ENCODE data around the gene XRN1.

GRCh38 chr3:142429582-142429981 is 18.3 kb downstream of the XRN1 start:
- TF ChIP-seq CTCF (IDR thresholded peaks at IDR 0.05): no peak
- no peak for TF ChIP-seq POLR2A (IDR thresholded peaks at IDR 0.05)
